ENCODE data around the gene NUTM2G.
"Not testable (repeated sequence)": the region's sequence is repeated elsewhere in the genome, so short reads cannot be mapped to it uniquely, and the experiment has no call there.

Gene NUTM2G

DNA sequence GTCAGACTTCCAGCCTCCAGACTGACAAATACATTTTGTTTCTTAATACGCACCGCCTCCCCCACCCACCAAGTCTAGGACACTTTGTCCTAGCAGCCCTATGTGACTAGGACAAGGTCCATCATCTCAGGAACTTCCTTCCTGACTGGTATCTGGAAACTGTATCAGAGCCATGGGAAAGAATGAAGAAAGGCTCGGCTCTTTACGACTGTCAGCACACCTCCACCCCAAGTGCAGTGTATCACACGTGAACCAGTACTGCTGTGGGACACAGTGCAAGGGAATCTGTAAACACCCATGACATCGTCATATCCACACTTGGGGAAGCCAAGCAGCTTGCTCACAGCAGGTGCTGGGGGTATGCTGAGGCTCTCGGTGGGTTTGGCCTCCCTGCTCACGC, 13.0 kb downstream of the NUTM2G start:
- not testable (repeated sequence) for DNase-seq (ENCODE audit: low read depth in 2 of 3, low spot score in 2 of 3)

- not testable (repeated sequence) for DNase-seq (ENCODE audit: low read depth in 2 of 3, low spot score in 2 of 3)
Measured at GRCh38 chr9:96942181-96942580, 13.5 kb downstream of the NUTM2G start.

- not testable (repeated sequence) for DNase-seq (ENCODE audit: low read depth in 2 of 3, low spot score in 2 of 3)
Measured at GRCh38 chr9:96949346-96949745, 20.7 kb downstream of the NUTM2G start.

GRCh38 chr9:96950539-96950938, 21.9 kb downstream of the NUTM2G start:
- DNase-seq (ENCODE audit: low read depth in 2 of 3, low spot score in 2 of 3), result not testable (repeated sequence)

GRCh38 chr9:96967591-96967990, 38.9 kb downstream of the NUTM2G start:
- not testable (repeated sequence) for DNase-seq (ENCODE audit: low read depth in 2 of 3, low spot score in 2 of 3)

GRCh38 chr9:96972552-96972951, 43.9 kb downstream of the NUTM2G start:
- DNase-seq (ENCODE audit: low read depth in 2 of 3, low spot score in 2 of 3), result not testable (repeated sequence)

DNA sequence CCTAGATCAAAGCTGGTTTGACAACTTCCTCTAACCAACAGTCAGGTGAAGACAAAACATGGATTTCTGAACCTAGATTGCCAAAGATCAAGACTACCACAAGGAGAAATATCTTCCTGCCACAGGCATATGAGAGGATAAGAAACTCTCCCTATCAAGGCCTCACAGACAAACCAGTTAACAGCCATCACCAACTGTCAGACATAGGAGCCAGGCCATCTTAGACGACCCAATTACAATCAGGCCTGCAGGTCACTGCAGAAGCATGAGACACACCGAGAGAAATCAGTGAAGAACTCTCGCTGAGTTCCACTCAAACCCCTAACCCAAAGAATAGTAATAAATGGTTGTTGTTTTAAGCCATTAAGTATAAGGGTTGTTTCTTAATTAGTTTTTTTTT, 45.4 kb downstream of the NUTM2G start:
- not testable (repeated sequence) for DNase-seq (ENCODE audit: low read depth in 2 of 3, low spot score in 2 of 3)

DNA sequence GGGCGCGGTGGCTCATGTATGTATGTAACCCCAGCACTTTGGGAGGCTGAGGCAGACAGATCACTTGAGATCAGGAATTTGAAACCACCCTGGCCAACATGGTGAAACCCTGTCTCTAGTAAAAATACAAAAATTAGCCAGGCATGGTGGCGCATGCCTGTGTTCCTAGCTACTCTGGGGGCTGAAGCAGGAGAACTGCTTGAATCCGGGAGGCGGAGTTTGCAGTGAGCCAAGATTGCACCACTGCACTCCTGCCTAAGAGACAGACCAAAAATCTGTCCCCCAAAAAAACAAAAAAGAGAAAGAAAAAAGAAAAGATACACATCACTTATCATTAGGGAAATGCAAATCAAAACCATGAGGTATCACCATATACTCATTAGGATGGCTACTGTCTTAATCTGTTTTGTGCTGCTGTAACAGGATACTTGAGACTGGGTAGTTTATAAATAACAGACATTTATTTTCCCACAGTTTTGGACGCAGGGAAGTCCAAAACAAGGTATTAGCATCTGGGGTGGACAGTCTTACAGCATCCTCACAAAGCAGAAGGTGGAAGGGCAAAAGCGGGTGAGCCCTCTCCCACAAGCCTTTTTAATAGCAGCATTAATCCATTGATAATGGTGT, 55.0 kb downstream of the NUTM2G start:
- DNase-seq (ENCODE audit: low read depth in 2 of 3, low spot score in 2 of 3), result not testable (repeated sequence)

- not testable (repeated sequence) for DNase-seq (ENCODE audit: low read depth in 2 of 3, low spot score in 2 of 3)
Measured at GRCh38 chr9:96984139-96984538, 55.5 kb downstream of the NUTM2G start.

- not testable (repeated sequence) for DNase-seq (ENCODE audit: low read depth in 2 of 3, low spot score in 2 of 3)
Measured at GRCh38 chr9:96984887-96985286, 56.2 kb downstream of the NUTM2G start.
